WTC11 (cell line): Measurements from ENCODE around the gene TGM2.

ENCODE experiments used
- CREB1 ChIP-seq: sonication (generic); formaldehyde crosslinking; IDR thresholded peaks from 2 replicates; pipeline ENCODE4 v1.8.0; 2023; ENCODE audit warnings: mild to moderate bottlenecking, missing genetic modification reagents
- ESRRA ChIP-seq: sonication (generic); formaldehyde crosslinking; IDR thresholded peaks from 2 replicates; pipeline ENCODE4 v1.8.1; 2022; ENCODE audit warnings: mild to moderate bottlenecking, missing genetic modification reagents, borderline replicate concordance
- FOXK1 ChIP-seq: sonication (generic); formaldehyde crosslinking; IDR thresholded peaks from 2 replicates; pipeline ENCODE4 v1.8.0; 2022; ENCODE audit warnings: mild to moderate bottlenecking, moderate library complexity, missing genetic modification reagents
- NFYB ChIP-seq: sonication (generic); formaldehyde crosslinking; conservative IDR thresholded peaks from 2 replicates; pipeline ENCODE4 v1.8.0; 2022; ENCODE audit warnings: low read depth, missing genetic modification reagents
- NR3C1 ChIP-seq: sonication (generic); formaldehyde crosslinking; conservative IDR thresholded peaks from 2 replicates; pipeline ENCODE4 v1.8.1; 2023; ENCODE audit warnings: low read depth, mild to moderate bottlenecking, missing genetic modification reagents
- PREB ChIP-seq: sonication (generic); formaldehyde crosslinking; IDR thresholded peaks from 2 replicates; pipeline ENCODE4 v1.8.1; 2022; ENCODE audit warnings: mild to moderate bottlenecking, missing genetic modification reagents, moderate library complexity, borderline replicate concordance
- RELA ChIP-seq: sonication (generic); formaldehyde crosslinking; IDR thresholded peaks from 2 replicates; pipeline ENCODE4 v1.8.1; 2022; ENCODE audit warnings: missing genetic modification reagents, mild to moderate bottlenecking, borderline replicate concordance
- SMAD4 ChIP-seq: sonication (generic); formaldehyde crosslinking; IDR thresholded peaks from 2 replicates; pipeline ENCODE4 v1.8.0; 2022; ENCODE audit warnings: mild to moderate bottlenecking, missing genetic modification reagents
- TEAD4 ChIP-seq: sonication (generic); formaldehyde crosslinking; IDR thresholded peaks from 2 replicates; pipeline ENCODE4 v1.8.0; 2022; ENCODE audit warnings: mild to moderate bottlenecking, missing genetic modification reagents
- ZNF423 ChIP-seq: fragments of 250-450 bp; sonication (Bioruptor Pico); IDR thresholded peaks from 2 replicates; pipeline ENCODE4 v2.1.2; 2022; ENCODE audit warnings: mild to moderate bottlenecking, moderate library complexity
- TF ChIP-seq, protein P1 (sequence below): fragments of 200-600 bp; IDR thresholded peaks from 2 replicates; pipeline ENCODE4 v1.8.0; 2022; ENCODE audit warnings: antibody characterized with exemption

GRCh38 chr20:38144598-38144973 is 20.5 kb downstream of the TGM2 start:
- no peak for TF ChIP-seq TEAD4 (CRISPR knock-in tag)
- no peak for TF ChIP-seq NFYB (CRISPR knock-in tag)
- TF ChIP-seq, protein P1, sequence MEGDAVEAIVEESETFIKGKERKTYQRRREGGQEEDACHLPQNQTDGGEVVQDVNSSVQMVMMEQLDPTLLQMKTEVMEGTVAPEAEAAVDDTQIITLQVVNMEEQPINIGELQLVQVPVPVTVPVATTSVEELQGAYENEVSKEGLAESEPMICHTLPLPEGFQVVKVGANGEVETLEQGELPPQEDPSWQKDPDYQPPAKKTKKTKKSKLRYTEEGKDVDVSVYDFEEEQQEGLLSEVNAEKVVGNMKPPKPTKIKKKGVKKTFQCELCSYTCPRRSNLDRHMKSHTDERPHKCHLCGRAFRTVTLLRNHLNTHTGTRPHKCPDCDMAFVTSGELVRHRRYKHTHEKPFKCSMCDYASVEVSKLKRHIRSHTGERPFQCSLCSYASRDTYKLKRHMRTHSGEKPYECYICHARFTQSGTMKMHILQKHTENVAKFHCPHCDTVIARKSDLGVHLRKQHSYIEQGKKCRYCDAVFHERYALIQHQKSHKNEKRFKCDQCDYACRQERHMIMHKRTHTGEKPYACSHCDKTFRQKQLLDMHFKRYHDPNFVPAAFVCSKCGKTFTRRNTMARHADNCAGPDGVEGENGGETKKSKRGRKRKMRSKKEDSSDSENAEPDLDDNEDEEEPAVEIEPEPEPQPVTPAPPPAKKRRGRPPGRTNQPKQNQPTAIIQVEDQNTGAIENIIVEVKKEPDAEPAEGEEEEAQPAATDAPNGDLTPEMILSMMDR, result no peak
- TF ChIP-seq ZNF423 (CRISPR knock-in tag), result no peak
- TF ChIP-seq NR3C1 (CRISPR knock-in tag), result no peak
- no peak for TF ChIP-seq ESRRA (CRISPR knock-in tag)
- no peak for TF ChIP-seq CREB1 (CRISPR knock-in tag)
- no peak for TF ChIP-seq PREB (CRISPR knock-in tag)
- TF ChIP-seq RELA (CRISPR knock-in tag), result no peak
- no peak for TF ChIP-seq SMAD4 (CRISPR knock-in tag)
- no peak for TF ChIP-seq FOXK1 (CRISPR knock-in tag)
